HepG2 (cell line): ENCODE data around the gene NAP1L4. TPM values are rescaled to one million over a fixed set of nuclear protein-coding genes. Genes with fewer than 3 reads are reported as not detected.
A peak's percentile ranks its signal among the peaks of the same experiment; 100 is the strongest.

ENCODE experiments used
- ATF5 ChIP-seq: sonication (generic); formaldehyde crosslinking; IDR thresholded peaks from 2 replicates; pipeline ENCODE4 v1.4.0; 2020; ENCODE audit warnings: mild to moderate bottlenecking, low read depth, missing genetic modification reagents
- FLYWCH1 ChIP-seq: sonication (generic); formaldehyde crosslinking; IDR thresholded peaks from 2 replicates; pipeline ENCODE4 v1.8.1; 2023; ENCODE audit warnings: mild to moderate bottlenecking, missing genetic modification reagents
- GPN1 ChIP-seq: sonication (generic); formaldehyde crosslinking; IDR thresholded peaks from 2 replicates; pipeline ENCODE4 v1.5.1; 2020; ENCODE audit warnings: missing genetic modification reagents, borderline replicate concordance
- MAX ChIP-seq: IDR thresholded peaks from 2 replicates; pipeline ENCODE4 v1.6.1; 2012; ENCODE audit warnings: inconsistent platforms
- PITX1 ChIP-seq: sonication (generic); formaldehyde crosslinking; IDR thresholded peaks from 2 replicates; pipeline ENCODE4 v1.5.1; 2020; ENCODE audit warnings: mild to moderate bottlenecking, missing genetic modification reagents
- SMAD1 ChIP-seq: sonication (generic); formaldehyde crosslinking; IDR thresholded peaks from 2 replicates; pipeline ENCODE4 v1.4.0; 2020; ENCODE audit warnings: missing genetic modification reagents, low read depth, mild to moderate bottlenecking, borderline replicate concordance
- SOX13 ChIP-seq, 3 experiments: fragments of 450-650 bp in 1 of 3; sonication (generic) in 1 of 3; formaldehyde crosslinking in 1 of 3; IDR thresholded peaks in 2 of 3; conservative IDR thresholded peaks in 1 of 3; 2 replicates each; pipeline versions ENCODE4 v1.5.0 to v1.6.1; 2016 to 2020; ENCODE audit warnings: antibody characterized with exemption in 1 of 3, mild to moderate bottlenecking in 1 of 3, missing compliant biosample characterization in 1 of 3, missing genetic modification reagents in 1 of 3, moderate library complexity in 1 of 3
- SP5 ChIP-seq: IDR thresholded peaks from 2 replicates; pipeline ENCODE4 v1.6.1; 2016; ENCODE audit warnings: low read depth, borderline replicate concordance
- SPEN ChIP-seq: sonication (generic); formaldehyde crosslinking; IDR thresholded peaks from 2 replicates; pipeline ENCODE4 v1.5.1; 2020; ENCODE audit warnings: low read depth, mild to moderate bottlenecking, missing genetic modification reagents
- STAT5B ChIP-seq: sonication (generic); formaldehyde crosslinking; IDR thresholded peaks from 2 replicates; pipeline ENCODE4 v1.4.0; 2020; ENCODE audit warnings: missing genetic modification reagents
- TBX2 ChIP-seq: sonication (generic); formaldehyde crosslinking; IDR thresholded peaks from 2 replicates; pipeline ENCODE4 v1.5.0; 2020; ENCODE audit warnings: missing genetic modification reagents, mild to moderate bottlenecking, borderline replicate concordance
- ZFP91 ChIP-seq: sonication (generic); formaldehyde crosslinking; IDR thresholded peaks from 2 replicates; pipeline ENCODE4 v1.9.0; 2022; ENCODE audit warnings: missing genetic modification reagents, mild to moderate bottlenecking, borderline replicate concordance
- ZKSCAN1 ChIP-seq: fragments of 150-350 bp; IDR thresholded peaks from 2 replicates; pipeline ENCODE4 v1.6.1; 2014; ENCODE audit warnings: low read length
- ZNF180 ChIP-seq: sonication (generic); formaldehyde crosslinking; IDR thresholded peaks from 2 replicates; pipeline ENCODE4 v1.4.0; 2020; ENCODE audit warnings: low read depth, missing genetic modification reagents, borderline replicate concordance
- ZNF510 ChIP-seq: sonication (generic); formaldehyde crosslinking; IDR thresholded peaks from 2 replicates; pipeline ENCODE4 v1.4.0; 2020; ENCODE audit warnings: low read depth, mild to moderate bottlenecking, missing genetic modification reagents
- ZNF558 ChIP-seq: sonication (generic); formaldehyde crosslinking; IDR thresholded peaks from 2 replicates; pipeline ENCODE4 v1.9.0; 2022; ENCODE audit warnings: mild to moderate bottlenecking, missing genetic modification reagents, borderline replicate concordance
- ZNF709 ChIP-seq: sonication (generic); formaldehyde crosslinking; IDR thresholded peaks from 2 replicates; pipeline ENCODE4 v1.5.0; 2020; ENCODE audit warnings: mild to moderate bottlenecking, missing genetic modification reagents
- ZNF775 ChIP-seq: sonication (generic); formaldehyde crosslinking; IDR thresholded peaks from 2 replicates; pipeline ENCODE4 v1.4.0; 2020; ENCODE audit warnings: missing genetic modification reagents, mild to moderate bottlenecking, moderate library complexity, borderline replicate concordance
- polyA plus RNA-seq, 8 experiments: library from polyadenylated mRNA; depleted of rRNA in 3 of 8; stranded (reverse) in 7 of 8; unstranded in 1 of 8; fragments of >200 nt; fragmentation: Illumina TruSeq in 4 of 8; extraction: Trizol in 4 of 8; gene quantifications; 2 replicates each; pipeline versions ENCODE4 v1.2.1 to v1.2.3, GENCODE V29; 2011 to 2016; ENCODE audit warnings: low read depth in 4 of 8, missing spikeins in 1 of 8, mixed read lengths in 1 of 8; ENCODE audit not compliant: insufficient read depth in 1 of 8
- total RNA-seq, 5 experiments: library from RNA; depleted of rRNA; stranded (reverse); fragments of >200 nt; fragmentation: Illumina TruSeq; extraction: Trizol; gene quantifications; 2 replicates each; pipeline ENCODE4 v1.2.3, GENCODE V29; 2016; ENCODE audit warnings: low read depth in 1 of 5
- TF ChIP-seq, protein P1 (sequence below): sonication (generic); formaldehyde crosslinking; IDR thresholded peaks from 2 replicates; pipeline ENCODE4 v1.4.0; 2020; ENCODE audit warnings: missing genetic modification reagents, borderline replicate concordance
- TF ChIP-seq, protein P2 (sequence below): sonication (generic); formaldehyde crosslinking; IDR thresholded peaks from 2 replicates; pipeline ENCODE4 v1.4.0; 2020; ENCODE audit warnings: mild to moderate bottlenecking, missing genetic modification reagents

NAP1L4 gene
- total and polyA plus RNA-seq, 2 of the 13 experiments (the other 11 are each of a cell fraction or from before 2014, with no cell fraction given), result 64.0 to 186 TPM

DNA sequence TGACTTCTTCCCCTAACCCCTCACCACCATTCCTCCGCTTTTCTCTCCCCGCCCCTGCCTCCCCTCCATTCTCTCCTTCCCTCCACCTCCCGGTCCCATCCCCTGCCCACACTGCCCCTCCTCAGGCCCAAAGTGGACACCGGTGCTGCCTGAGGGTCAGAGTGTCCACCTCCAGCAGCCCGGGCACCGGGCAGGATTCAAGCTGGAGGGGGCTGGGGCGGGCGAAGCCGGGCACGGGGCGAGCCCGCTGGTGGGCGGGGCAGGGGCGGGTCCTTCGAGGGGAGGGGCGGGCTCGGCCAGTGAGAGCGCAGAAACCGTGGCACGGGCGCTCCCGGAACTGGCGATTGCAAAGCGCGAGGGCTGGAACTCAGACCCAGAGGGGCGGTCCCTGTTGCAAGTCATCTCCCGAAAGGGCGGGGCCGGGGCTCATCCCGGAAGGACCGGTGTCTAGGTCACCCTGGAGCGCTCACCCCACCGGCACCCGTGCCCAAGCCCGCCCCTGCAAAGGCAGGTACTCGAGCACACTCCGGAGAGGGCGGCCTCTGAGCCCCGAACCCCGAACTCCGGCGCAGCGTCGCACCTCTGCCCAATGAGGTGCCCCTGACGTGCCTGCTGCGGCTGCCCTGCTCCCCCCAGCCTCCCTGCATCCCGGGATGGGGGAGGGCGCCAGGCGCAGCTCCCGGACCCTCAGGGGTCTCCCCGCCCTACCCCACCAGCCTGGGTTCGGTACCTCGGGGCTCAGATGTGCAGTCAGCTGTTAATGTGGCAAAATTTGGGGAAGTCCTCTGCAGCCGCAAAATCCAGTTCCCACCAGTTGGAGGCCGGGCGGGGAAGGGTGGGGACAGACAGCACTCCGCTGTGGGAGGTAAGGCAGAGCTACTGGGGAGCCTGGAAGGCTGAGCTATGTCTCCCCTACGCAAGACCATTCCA lies 90.0 kb downstream of the NAP1L4 start (continued):
- peak; percentile 34; the same call in 1 of the 2 replicates for TF ChIP-seq MAX
- 0 out of 2 replicates have a peak, but pooled peaks have one; percentile 35 for TF ChIP-seq SP5
- peak; percentile 61 for TF ChIP-seq TBX2 (CRISPR knock-in tag)
- TF ChIP-seq ZFP91 (CRISPR knock-in tag), result peak; percentile 6; the same call in 1 of the 2 replicates
- no peak for TF ChIP-seq PITX1 (CRISPR knock-in tag)
- no peak for TF ChIP-seq FLYWCH1 (CRISPR knock-in tag)
- TF ChIP-seq GPN1 (CRISPR knock-in tag), result no peak
- TF ChIP-seq ZNF510 (CRISPR knock-in tag), result no peak
- TF ChIP-seq SOX13 (IDR thresholded peaks at IDR 0.05), result no peak
- no peak for TF ChIP-seq SOX13 (CRISPR knock-in tag; conservative IDR thresholded peaks at IDR 0.05 in 1 of 2, IDR thresholded peaks at IDR 0.05 in 1 of 2)
- no peak for TF ChIP-seq STAT5B (CRISPR knock-in tag)
- peak; percentile 38; the same call in 1 of the 2 replicates for TF ChIP-seq SMAD1 (CRISPR knock-in tag)
- 0 out of 2 replicates have a peak, but pooled peaks have one; percentile 46 for TF ChIP-seq ZNF558
- no peak for TF ChIP-seq SPEN (CRISPR knock-in tag)
- TF ChIP-seq ZNF709 (CRISPR knock-in tag), result 0 out of 2 replicates have a peak, but pooled peaks have one; percentile 18
- TF ChIP-seq ZKSCAN1, result no peak
- no peak for TF ChIP-seq ZNF180 (CRISPR knock-in tag)
- TF ChIP-seq, protein P1, sequence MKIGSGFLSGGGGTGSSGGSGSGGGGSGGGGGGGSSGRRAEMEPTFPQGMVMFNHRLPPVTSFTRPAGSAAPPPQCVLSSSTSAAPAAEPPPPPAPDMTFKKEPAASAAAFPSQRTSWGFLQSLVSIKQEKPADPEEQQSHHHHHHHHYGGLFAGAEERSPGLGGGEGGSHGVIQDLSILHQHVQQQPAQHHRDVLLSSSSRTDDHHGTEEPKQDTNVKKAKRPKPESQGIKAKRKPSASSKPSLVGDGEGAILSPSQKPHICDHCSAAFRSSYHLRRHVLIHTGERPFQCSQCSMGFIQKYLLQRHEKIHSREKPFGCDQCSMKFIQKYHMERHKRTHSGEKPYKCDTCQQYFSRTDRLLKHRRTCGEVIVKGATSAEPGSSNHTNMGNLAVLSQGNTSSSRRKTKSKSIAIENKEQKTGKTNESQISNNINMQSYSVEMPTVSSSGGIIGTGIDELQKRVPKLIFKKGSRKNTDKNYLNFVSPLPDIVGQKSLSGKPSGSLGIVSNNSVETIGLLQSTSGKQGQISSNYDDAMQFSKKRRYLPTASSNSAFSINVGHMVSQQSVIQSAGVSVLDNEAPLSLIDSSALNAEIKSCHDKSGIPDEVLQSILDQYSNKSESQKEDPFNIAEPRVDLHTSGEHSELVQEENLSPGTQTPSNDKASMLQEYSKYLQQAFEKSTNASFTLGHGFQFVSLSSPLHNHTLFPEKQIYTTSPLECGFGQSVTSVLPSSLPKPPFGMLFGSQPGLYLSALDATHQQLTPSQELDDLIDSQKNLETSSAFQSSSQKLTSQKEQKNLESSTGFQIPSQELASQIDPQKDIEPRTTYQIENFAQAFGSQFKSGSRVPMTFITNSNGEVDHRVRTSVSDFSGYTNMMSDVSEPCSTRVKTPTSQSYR (CRISPR knock-in tag), result peak; percentile 25; the same call in 1 of the 2 replicates
- no peak for TF ChIP-seq ZNF775 (CRISPR knock-in tag)
- TF ChIP-seq, protein P2, sequence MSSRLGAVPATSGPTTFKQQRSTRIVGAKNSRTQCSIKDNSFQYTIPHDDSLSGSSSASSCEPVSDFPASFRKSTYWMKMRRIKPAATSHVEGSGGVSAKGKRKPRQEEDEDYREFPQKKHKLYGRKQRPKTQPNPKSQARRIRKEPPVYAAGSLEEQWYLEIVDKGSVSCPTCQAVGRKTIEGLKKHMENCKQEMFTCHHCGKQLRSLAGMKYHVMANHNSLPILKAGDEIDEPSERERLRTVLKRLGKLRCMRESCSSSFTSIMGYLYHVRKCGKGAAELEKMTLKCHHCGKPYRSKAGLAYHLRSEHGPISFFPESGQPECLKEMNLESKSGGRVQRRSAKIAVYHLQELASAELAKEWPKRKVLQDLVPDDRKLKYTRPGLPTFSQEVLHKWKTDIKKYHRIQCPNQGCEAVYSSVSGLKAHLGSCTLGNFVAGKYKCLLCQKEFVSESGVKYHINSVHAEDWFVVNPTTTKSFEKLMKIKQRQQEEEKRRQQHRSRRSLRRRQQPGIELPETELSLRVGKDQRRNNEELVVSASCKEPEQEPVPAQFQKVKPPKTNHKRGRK (CRISPR knock-in tag), result no peak
- no peak for TF ChIP-seq ATF5
